Stimulated activated CD4-positive, alpha-beta T cell treated with anti-CD3 and anti-CD28 coated beads, Interleukin-12 subunit alpha, Interleukin-12 subunit beta, amount 100 ng/mL, for 4 hours (primary cell): Measurements from ENCODE around the gene AUTS2.
"Not testable (repeated sequence)": the region's sequence is repeated elsewhere in the genome, so short reads cannot be mapped to it uniquely, and the experiment has no call there.

Experiments used
- DNase-seq: peaks from one replicate; pipeline ENCODE4 v3.0.0-alpha.2; 2020

Gene AUTS2

DNA sequence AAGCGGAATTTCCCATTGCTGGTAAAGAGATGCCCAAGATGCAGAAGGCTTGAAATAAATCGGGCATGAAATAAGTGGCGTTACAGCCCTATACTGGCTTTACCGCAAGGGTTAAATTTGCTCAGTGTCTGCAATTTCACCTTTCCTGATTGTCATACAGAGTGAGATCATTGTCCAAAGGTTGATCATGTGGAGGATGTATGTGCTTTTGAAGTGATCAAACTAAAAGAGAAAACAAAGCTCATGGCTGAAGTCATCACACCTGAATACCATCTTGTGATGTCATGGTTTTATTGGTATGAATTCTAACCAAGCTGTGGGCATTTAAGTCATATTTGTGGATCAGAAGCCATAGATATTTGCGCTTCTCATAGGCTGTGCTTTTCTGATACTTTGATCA lies 635.5 kb downstream of the AUTS2 start:
- no peak for DNase-seq

DNA sequence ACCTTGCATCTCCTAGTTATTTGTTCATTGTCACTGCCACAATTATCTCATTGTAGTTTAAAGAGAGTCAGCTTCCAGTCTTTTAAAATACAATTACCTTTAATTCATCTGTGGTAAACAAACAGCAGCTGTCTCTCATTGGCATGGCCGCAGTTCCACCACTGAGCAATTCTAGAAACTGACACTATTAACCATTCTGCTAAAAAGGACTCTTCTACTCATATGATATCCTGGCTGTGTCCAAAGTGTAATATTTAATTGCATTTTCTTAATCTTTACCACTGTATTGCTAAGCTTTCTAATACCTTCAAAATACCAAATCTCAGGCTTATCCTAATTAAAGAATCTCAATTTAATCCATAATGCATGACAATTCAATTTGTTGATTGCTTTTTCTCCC lies 639.0 kb downstream of the AUTS2 start:
- DNase-seq = no peak

DNA sequence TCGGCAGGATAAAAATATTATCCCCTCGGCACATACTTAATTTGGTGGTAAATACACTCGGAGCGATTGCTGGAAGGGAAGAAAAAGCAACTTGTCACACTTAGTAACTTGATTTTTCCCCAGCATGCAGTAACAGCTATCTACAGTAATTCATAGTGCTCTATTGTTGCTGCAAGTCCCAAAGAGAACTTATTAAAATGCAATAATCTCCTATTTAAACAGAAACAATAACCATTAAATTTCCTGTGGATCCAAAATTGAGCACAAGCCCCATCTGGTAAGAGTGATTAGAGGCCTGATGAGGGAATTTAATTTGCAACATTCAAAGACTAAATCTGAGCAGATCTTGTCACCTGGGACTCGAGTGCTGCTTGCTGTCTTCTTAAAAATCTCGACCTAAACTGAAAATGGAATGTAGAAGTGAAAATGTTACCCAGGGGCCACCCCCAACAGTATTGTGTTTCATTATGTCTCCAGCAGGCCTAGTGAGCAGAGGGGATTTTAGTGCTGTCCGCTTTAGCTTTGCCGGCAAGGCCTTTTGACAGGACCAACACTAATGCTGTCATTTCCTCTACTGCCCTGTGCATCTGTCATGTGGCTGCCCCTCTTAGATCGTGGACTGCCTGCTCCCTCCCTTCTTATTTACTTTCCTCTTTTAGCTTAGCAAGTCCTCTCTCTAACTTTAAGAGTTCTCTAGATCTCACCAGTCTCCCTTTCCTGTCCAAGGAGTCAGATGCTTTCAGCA lies 639.7 kb downstream of the AUTS2 start:
- no peak for DNase-seq

DNA sequence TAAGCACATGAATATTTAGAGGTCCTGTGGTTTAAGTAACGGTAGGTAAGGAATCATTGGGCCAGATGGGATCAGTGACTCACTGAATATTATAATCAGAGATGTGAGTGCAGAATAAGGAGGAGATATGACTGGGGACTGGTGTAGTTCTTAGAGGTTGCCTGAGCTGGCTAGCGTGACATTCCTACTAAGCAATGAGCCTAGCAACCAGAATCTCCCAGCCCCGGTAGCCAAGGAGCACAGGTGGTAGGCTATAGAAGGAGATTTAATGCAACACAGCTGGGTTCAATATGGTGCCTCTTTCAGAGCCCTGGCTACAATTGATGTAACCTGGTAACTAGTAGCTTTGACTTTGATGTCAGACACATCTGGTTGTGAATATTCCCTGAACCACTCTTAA lies 641.6 kb downstream of the AUTS2 start:
- DNase-seq = no peak

DNA sequence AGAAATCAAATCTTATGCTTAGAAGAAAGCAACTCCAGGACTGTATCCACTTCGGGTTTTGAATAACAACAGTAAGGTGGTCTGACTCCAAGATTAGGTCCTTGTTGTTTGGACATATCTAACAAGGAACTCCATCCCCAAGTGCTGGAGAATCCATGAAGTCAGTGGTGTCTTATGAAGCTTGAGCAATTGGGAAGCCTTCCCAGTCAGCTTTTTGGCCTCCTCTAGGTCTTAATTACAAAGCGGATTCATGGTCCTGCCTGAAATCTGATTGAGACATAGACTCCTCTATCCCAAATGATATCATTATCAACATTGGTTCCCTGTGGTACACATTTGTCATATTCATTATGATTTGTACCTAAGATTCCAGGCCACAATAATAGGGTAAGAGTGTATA lies 642.6 kb downstream of the AUTS2 start:
- no peak for DNase-seq

DNA sequence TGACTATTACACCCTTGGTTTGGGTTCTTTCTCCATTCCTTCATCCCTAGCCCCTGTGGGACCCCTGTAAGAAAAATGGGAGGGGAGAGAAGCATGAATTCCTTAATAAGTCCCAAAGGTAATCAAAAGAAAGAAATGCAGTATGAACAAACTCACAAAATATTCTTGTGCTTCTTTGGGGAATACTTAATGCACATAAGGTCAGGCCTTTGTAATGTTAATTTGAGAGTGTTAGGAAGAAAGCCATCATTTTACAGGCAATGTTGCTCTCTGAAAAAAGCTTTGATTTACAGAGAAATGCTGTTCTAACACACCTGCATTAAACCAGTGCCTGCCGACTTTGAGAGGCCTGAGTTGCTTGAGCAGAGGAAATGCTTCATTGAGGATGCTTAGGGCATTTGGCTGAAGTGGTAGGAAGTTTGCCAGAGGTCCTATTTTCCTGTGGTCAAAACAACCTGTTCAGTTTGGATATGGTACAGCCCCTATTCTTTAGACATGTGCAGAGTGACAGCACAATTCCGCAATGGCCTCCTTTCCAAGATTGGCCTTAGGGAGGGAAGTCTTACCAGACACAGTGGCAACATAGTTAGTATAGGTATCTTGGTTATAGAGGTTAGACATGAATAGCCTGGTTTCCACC lies 643.4 kb downstream of the AUTS2 start:
- no peak for DNase-seq

DNA sequence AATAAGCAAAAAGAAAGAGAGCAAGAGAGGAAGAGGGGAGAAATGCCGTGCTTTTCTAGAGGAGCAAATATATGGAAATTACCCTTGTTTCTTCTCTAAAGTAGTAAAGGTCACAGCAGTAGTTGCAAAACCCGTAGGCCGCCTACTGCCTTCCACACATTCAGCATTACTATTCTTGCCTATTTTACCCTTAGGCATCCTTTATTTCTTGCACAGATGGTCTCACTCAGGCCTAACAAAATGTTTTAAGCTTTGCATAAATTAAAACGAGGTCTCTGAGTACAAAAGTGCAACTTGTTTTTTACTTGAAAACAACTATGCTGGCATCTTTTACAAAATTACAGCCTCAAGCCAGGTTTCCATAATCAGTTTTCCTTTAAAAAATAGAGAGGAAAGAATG lies 644.6 kb downstream of the AUTS2 start:
- DNase-seq = no peak

DNA sequence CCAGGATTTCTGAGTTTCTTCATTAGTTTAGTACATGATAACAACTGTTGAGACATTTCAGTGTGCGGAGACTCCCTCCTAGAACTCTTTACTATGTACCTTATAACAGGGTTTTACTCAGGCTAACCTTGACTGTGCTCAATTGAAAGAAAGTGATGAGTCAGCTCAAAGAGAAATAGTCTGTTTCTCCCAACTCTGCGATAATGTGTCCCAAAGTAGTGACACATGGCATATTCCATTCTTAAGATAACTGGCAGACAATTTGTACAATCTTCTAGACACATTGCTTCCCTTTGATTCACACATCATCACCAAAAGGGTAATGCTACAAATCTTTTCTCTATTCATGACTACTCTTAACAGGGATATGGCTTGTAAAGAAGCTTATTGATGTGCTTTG lies 645.2 kb downstream of the AUTS2 start:
- DNase-seq = no peak

DNA sequence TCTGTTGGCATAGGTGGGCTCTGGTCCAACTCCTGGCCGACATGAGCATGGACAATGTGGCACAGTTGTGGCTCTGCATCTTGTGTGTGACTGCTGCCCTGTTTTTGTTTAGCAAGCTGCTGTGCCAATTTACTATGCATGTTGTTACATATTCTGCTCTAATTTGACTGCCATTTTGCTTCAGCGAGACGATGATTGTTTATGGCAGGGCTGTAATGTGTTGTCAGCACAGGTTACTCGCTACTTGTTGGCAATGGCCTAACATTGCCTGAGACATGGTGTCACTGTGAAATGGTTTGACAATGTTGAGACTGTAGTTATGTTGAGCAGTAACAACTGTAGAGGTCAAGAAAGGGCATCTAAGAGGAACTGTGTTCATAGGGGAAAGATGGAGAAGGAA lies 659.6 kb downstream of the AUTS2 start:
- no peak for DNase-seq

DNA sequence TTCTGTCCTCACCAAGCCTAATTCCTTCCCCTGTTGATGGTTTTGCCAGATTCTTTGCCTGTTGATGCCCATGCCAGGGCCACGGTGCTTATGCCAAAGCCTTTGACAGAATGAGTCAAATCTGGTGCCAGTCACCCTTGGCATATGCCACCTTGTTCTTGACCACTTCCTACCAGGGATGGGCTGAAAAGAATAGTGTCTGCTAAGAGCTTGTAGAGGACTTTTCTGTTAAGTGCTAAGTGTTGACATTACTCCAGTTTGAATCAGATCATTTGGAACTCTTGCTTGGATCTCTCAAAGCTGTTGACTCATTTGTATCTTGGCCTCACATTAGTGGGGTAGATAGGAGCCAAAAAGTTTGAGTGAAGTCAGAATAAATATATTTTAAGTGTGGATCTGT lies 661.2 kb downstream of the AUTS2 start:
- DNase-seq = no peak

DNA sequence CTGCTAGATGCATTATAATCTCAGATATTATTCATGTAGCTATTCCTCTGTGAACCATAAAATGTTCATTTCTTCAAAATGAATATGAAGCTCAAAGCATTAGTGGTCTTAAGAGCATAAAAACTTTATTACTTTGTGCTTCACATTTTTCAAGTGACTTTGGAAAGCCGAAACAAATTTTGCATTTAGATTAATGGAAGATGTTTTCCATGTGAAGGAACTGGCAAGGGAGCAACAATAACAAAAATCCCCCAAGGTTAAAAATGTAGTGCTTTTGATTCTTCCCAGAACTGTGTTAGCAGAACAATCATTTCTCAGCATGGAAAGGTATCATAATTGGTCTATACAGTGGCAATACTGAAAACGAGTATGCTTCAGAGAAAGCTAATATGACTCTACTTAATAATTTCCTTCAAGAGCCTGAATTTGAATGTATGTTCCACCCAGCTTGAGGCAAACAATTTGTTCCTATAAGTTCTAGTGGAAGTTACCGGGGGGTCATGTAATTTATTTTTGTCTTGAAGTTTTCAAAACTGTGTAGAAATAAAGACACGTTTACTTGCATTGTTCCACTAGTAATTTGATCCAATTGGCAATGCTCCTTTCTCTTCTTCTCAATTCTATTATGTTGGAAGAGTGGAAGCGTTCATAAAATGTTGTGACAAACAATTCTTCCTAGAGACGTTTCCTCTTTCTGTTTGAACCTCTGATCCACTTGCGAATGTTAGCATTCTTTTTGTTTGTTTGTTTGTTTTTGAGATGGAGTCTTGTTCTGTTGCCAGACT lies 665.4 kb downstream of the AUTS2 start:
- no peak for DNase-seq

DNA sequence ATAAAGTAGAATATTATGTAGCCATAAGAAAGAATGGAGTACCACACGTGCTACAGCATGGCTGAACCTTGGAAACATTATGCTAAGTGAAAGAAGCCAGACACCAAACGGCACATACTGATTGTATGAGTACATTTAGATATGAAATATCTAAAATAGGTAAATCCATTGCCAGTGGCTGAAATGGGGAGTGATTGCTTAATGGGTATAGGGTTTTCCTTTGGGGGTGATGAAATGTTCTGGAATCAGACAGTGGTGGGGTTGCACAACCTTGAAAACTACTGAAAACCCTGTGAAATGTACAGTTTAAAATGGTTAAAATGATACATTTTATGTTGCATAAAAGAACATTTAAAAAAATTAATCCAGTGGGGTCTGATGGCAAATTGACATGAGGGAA lies 667.9 kb downstream of the AUTS2 start:
- DNase-seq = no peak

DNA sequence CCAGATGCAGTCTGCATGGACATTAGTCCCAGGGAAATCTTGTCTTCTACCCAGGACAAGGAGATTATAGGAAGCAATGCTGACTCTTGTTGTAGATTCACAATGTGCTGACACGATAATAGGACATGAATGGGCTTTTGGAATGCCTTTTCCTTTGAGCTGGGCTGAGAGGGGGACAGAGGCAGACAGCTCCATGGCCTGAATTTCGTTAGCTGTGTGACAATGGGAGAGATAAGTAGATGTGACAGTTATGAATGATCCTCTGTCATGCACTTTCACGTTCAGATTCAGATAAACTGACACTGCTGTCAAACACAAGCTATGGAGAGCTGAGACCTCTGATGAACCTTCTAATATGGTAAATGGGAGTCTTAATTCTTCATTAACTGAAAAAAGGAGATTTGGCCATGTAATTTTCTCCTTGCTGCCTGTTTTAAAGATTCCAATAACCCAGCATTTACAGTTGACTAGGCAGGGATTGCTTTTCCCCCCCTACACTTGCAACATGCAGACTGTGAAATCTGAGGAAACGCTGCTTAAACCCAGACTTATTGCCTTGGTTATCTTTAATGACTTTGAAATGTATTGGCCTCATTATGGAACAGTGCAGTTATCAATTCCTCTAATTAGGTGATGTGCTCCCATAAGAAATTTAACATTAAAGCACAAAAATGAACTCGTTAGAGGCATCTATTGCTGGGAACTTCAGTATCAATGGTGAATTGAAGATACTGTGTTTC lies 669.3 kb downstream of the AUTS2 start:
- no peak for DNase-seq

DNA sequence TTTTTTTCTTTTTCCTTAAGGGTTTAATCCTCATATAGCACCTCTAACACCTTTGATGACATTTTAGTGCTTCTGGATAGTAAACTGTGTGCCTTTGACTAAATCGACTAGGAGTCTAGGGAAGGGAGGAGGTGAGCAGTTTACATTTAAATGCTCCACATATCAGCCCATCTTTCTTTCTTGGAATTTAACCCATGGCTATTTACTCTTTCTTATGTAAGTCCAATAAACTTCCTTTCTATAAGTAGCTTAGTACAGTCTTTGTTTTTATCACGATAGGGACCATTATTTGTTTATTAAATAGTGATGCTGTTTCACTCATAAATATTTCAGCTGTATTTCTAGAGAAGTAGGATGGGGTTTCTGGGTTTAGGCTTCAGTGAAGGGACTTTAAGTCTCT lies 669.9 kb downstream of the AUTS2 start:
- no peak for DNase-seq

DNA sequence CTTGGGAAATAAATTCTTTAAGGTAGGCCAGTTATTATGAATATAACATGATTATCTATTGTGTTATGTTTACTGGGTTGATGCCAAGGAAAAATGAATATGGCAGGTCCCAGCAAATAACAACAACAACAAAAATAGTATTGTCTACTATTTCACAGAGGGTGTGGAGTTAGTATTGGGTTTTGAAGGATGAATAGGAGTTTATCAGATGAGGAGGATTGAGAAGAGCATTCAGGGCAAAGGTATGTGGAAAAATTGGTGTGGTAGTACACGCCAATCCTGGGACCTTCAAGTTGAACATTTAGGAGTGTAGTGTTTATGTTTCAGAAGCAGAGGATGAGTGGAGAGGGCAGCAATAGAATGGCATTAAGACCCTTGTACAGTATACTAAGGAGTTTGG lies 671.9 kb downstream of the AUTS2 start:
- DNase-seq = no peak

DNA sequence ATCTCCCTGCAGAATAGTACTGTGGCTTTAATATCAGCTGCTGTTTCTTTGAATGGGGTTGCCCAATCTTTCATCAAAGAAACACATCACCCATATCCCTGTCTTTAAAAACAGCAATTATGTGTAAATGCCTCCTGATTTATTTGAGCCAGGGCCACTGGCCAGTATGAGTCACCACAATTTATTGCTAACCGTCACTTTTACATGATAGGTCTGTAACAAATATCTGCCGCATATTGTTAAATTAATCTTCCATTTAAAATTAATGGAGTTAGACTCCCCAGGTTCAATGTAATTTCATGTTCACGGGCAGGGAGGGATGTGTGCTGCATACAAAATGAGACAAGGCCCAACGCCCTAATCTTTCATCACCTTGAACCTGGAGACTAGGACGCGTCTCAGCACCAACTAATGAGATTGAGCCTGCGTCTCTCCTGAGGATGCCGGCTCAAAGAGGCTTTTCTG lies 673.4 kb downstream of the AUTS2 start:
- no peak for DNase-seq

DNA sequence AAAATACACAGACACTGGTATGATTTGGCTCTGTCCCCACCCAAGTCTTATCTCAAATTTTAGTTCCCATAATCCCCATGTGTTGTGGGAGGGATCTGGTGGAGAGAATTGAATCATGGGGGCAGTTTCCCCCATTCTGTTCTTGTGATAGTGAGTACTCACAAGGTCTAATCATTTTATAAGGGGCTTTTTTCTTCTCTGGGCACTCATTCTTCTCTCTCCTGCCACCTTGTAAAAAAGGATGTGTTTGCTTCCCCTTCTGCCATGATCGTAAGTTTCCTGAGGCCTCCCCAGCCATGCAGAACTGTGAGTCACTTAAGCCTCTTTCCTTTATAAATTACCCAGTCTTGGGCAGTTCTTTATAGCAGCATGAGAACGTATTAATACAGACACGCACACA lies 677.3 kb downstream of the AUTS2 start:
- not testable (repeated sequence) for DNase-seq

DNA sequence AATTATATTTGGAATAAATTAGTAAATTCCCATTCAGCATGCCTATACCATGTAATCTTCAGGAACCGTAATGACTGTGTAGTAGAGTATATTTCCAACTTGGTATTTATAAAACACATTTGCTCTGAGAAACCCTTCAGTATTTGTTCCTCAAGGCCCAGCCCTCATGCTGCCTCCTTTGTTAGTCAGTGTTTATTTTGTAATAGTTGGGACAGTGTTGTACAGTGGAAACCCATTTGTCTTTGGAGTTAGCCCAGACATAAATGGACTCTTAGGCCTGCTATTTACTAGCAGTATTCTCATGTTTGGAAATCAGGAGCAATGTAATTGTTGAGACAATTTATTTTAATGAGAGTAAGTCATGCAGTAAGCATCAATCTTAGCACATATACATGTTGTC lies 686.9 kb downstream of the AUTS2 start:
- no peak for DNase-seq

DNA sequence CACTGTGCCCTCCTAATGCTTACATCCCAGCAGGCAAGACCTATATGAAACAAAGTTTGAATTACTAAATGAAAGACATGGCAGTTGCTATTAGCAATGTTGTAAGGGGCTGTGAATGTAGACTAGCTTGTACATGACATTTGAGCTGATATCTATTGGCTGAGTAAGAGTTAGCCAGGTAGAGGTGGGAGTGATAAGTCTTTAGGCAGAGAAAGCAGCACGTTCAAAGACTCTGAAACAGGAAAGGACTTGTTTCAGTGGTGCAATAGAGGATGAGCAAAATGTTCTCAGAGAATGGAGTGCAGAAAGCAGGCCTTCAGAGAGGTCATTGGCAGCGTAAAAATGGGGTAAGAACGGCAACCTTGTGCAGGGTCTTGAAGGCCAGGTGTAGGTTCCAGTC lies 687.6 kb downstream of the AUTS2 start:
- DNase-seq = no peak

DNA sequence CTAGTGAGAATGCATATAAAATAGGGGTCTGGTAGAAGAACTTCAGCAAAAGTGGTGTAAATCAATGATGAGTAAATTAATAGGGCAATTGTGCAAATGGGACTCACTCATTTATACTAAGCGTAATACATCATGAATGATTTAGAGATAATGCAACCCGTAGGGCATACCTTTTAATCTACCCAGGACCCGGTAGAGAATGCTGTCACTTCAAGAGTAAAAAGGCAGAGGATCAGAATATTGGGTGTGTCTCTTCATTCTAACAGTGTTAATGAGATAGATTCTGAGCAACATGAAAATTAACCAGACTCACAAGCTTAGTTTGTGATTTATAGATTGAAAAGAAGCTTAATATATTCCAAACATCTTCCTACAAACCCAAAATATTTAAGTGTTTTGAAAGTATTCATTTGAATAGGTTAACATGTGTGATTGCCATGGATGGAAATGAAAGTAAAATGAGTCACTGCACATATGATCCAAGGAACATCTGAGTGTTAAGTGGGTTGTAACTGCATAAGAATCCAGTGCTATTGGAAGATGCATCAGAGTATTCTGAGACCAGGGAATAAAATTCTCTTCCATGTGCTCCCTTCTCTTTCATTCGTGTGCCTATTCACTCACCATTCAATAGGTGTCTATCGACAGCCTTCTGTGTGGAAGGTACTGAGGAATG lies 690.6 kb downstream of the AUTS2 start:
- no peak for DNase-seq

DNA sequence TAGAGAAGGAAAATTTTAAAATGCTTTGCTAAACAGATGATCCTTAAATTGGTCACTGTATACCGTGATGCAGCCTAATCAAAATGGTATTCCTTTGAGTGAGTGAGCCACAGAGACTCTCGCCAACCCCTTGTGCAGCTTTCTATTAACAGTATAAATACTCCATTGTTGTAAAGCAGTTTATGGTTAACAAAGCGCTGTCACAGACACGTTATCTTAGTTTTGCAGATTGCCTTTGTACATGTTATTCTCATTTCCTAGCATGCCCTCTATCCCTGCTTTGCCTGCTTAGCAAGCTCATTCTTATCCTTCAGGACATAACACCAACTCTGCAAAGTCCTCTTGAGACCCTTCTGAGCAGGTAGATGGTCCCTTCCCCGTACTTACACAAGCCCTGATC lies 694.4 kb downstream of the AUTS2 start:
- DNase-seq = no peak

DNA sequence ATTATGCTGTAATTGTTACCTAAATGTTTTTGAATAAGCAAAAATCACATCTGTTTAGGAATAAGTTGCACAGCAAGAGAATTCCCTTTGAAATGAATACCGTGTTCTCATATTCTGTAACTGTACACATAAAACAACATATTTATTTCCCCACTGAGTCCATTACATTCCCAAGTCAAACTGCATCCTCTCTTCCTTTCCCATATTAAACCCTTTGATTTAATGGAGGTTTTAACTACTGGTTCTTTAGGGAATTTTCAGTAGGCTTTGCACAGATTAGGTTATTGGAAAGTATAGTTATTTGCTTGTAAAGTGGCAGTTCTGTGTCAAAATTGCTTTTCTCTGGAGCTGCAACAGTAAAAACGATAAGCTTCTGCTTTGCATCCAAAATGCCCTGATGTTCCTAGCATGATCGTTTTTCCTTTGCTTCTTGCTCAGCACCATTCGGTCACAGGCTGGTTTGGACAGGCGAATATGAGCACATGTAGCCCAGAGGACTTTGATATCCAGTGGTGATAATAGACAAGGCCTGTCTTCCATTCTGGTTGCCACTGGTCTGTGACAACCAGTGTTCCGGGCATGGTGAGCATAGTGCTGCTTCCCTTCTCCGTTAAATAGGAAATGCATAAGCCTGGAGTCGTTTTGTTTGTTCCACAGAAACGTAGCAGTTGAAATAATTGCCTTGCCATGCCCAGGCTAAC lies 696.1 kb downstream of the AUTS2 start:
- DNase-seq = no peak
